ENCODE measurements around the gene CHRNA4. TPM values are rescaled to one million over a fixed set of nuclear protein-coding genes. Genes with fewer than 3 reads are reported as not detected.

Gene CHRNA4
- polyA plus RNA-seq, 1 experiment = not detected

DNA sequence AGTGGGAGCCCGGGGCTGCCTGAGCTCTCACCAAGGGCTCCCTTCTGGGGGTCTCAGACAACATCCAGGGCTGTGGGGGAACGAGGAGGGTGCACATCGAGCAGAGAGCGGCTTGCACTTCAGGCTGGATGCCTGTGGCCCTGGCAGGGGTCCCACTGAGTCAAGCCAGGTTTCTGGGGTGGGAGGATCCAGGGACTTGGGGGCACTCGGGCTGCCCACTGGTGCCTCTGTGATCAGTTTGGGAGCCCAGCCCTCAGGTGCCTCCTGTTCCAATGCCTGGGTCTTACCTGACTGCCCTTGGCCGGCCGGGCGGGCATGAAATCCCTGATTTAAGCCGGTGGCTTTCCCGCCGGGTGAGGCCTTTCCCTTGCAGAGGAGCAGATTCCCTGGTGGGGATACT, 67.7 kb downstream of the CHRNA4 start:
- POLR2A ChIA-PET = no interaction called here
- peaks cover 36% of the 10 kb centered on the region for H3K27me3 ChIP-seq (ENCODE audit: control insufficient read depth, insufficient read depth, low read length)
- no peaks in the 10 kb centered on the region; the same call in 1 of the 2 replicates for H3K9me3 ChIP-seq (ENCODE audit: control insufficient read depth, insufficient read depth, low read length)
- no peak overlapping the region for H3K4me3 ChIP-seq (ENCODE audit: low read depth, low read length)
- DNase-seq (ENCODE audit: low read depth, low spot score) = no peak
- CTCF ChIA-PET = interaction anchor here (0.8 kb wide), 1 partner anchor 70 kb away, joined by 3 read pairs; no protein-coding TSS in a partner anchor
- no peak for TF ChIP-seq CTCF (IDR thresholded peaks at IDR 0.05; ENCODE audit: low read depth, low read length)
- no peak overlapping the region for H3K27ac ChIP-seq (ENCODE audit: low read depth, low read length)

Small RNA genes lying within 50 kb of the gene (small RNA-seq; reads per million reads assigned to genes)
- not detected for gene RNU6-994P (ENCODE audit: insufficient read length, low read depth)

Other genes starting within 250 kb of the CHRNA4 start
- 22.3 and 22.4 TPM in 2 replicates for gene YTHDF1, start 145.2 kb downstream of the CHRNA4 start, polyA plus RNA-seq (2011; rRNA removed)
- gene BIRC7, start 125.4 kb downstream of the CHRNA4 start, polyA plus RNA-seq (2011; rRNA removed) = not detected in 2 replicates
- not detected in 2 replicates for gene NKAIN4, start 106.9 kb downstream of the CHRNA4 start, polyA plus RNA-seq (2011; rRNA removed)
- 52.6 and 70.9 TPM in 2 replicates for gene ARFGAP1, start 88.5 kb downstream of the CHRNA4 start, polyA plus RNA-seq (2011; rRNA removed)
- gene COL20A1, start 68.2 kb downstream of the CHRNA4 start, polyA plus RNA-seq (2011; rRNA removed) = not detected in 2 replicates
- not detected in 2 replicates for gene KCNQ2, start 111.3 kb upstream of the CHRNA4 start, polyA plus RNA-seq (2011; rRNA removed)
- 0.94 and 0.99 TPM in 2 replicates for gene EEF1A2, start 137.7 kb upstream of the CHRNA4 start, polyA plus RNA-seq (2011; rRNA removed)
- gene PPDPF, start 159.4 kb upstream of the CHRNA4 start, polyA plus RNA-seq (2011; rRNA removed) = 13.5 and 21.7 TPM in 2 replicates
- 0.02 TPM in 1 of 2 replicates, not detected in the other for gene PTK6, start 176.0 kb upstream of the CHRNA4 start, polyA plus RNA-seq (2011; rRNA removed)
- not detected in 2 replicates for gene SRMS, start 186.4 kb upstream of the CHRNA4 start, polyA plus RNA-seq (2011; rRNA removed)
- 0.64 and 0.76 TPM in 2 replicates for gene FNDC11, start 192.8 kb upstream of the CHRNA4 start, polyA plus RNA-seq (2011; rRNA removed)
- gene HELZ2, start 212.9 kb upstream of the CHRNA4 start, polyA plus RNA-seq (2011; rRNA removed) = 4.6 and 7.0 TPM in 2 replicates